ENCODE results near the gene PRKAR1B. TPM values are rescaled to one million over a fixed set of nuclear protein-coding genes. Genes with fewer than 3 reads are reported as not detected.

The PRKAR1B gene
- total RNA-seq, 1 donor from 2014 or later, result 19.3 TPM

DNA sequence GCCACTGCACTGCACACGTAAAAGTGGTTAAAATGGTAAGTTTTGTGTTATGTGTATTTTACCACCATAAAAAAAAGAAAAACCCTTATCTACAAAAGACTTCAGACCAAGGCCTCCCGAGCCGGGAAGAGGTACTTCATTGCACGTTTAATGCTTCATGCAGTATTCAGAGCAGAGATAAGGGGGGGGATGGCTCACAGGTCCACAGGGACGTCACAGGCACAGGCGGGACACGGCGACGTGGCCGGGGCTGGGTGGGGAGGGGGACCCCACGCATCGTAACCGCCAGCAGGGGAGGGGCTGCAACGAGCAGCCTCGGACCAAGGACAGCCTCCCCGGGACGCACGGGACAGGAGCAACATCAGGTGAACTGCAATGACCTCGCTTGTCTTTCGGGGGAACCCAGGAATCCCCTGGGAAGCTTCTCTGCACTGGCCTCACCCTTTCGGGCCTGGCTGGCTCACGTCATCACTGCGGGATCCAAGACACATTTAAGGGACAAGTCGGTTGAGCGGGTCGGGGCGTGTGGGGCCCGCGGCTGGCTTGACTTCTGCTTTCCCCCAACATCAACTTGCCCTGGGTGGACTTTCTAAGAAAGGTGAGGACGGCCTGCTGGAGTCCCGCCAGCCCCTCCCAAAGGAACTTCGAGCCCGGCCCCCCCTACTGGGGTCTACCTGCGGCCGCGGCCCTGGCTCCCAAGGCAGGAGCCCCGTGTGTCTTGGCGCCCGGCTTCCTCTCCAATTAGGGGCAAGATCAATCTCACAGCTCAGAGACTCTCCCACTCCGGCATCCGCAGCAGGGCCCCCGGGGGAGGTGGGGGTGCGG, 177.8 kb downstream of the PRKAR1B start:
- Histone ChIP-seq H3K27me3 (ENCODE audit: control insufficient read depth in 3 of 3, insufficient read depth in 3 of 3, low read length in 3 of 3) (peaks cover 0 to 5% (median 0%) of the 10 kb centered on the region in 3 donors), H3K9ac (ENCODE audit: low read depth in 1 of 3, low read length in 3 of 3) (no peak overlapping the region), H3K4me3 (ENCODE audit: low read length in 3 of 3) (no peak overlapping the region), H3K36me3 (ENCODE audit: control insufficient read depth in 3 of 3, insufficient read depth in 3 of 3, low read length in 3 of 3) (peaks cover 0 to 2% (median 0%) of the 10 kb centered on the region in 3 donors), H3K4me1 (ENCODE audit: control insufficient read depth in 3 of 3, insufficient read depth in 3 of 3, low read length in 3 of 3) (peaks cover 0 to 5% (median 0%) of the 10 kb centered on the region in 3 donors), H3K9me3 (ENCODE audit: control insufficient read depth in 3 of 3, low read length in 3 of 3) (no peaks in the 10 kb centered on the region), H3K27ac (ENCODE audit: low read depth, low read length) (no peak overlapping the region)

DNA sequence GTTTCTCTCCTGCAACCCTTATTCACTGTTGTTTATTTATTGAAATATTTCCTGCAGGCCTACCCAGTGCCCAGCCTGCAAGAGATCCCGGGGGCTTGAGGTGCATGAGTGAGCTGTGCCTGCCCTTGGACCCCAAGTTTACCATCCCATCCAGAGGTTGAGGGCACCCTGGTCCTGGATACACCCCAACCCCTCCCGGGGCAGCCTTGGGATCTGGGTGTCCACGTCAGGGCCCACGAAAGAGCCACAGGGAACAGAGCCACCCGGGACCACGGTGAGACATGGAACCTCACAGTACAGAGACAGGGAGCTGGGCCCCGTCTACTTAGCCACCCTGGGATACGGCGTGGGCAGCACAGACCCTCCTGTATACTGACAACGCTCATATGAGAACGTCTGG, 178.7 kb downstream of the PRKAR1B start:
- Histone ChIP-seq H3K36me3 (ENCODE audit: control insufficient read depth in 3 of 3, insufficient read depth in 3 of 3, low read length in 3 of 3) (peaks cover 0 to 2% (median 0%) of the 10 kb centered on the region in 3 donors), H3K4me1 (ENCODE audit: control insufficient read depth in 3 of 3, insufficient read depth in 3 of 3, low read length in 3 of 3) (peaks cover 0 to 5% (median 0%) of the 10 kb centered on the region in 3 donors), H3K4me3 (ENCODE audit: low read length in 3 of 3) (no peak overlapping the region), H3K27me3 (ENCODE audit: control insufficient read depth in 3 of 3, insufficient read depth in 3 of 3, low read length in 3 of 3) (peaks cover 0 to 3% (median 0%) of the 10 kb centered on the region in 3 donors), H3K9ac (ENCODE audit: low read depth in 1 of 3, low read length in 3 of 3) (no peak overlapping the region), H3K27ac (ENCODE audit: low read depth, low read length) (no peak overlapping the region), H3K9me3 (ENCODE audit: control insufficient read depth in 3 of 3, low read length in 3 of 3) (no peaks in the 10 kb centered on the region)

GRCh38 chr7:545470-545869, 181.6 kb downstream of the PRKAR1B start:
- H3K4me3 ChIP-seq (ENCODE audit: low read length in 3 of 3), result no peak overlapping the region
- H3K9ac ChIP-seq (ENCODE audit: low read depth in 1 of 3, low read length in 3 of 3), result no peak overlapping the region
- no peak overlapping the region for H3K27ac ChIP-seq (ENCODE audit: low read depth, low read length)
- peaks cover 5 to 7% (median 6%) of the 10 kb centered on the region in 3 donors for H3K4me1 ChIP-seq (ENCODE audit: control insufficient read depth in 3 of 3, insufficient read depth in 3 of 3, low read length in 3 of 3)
- H3K36me3 ChIP-seq (ENCODE audit: control insufficient read depth in 3 of 3, insufficient read depth in 3 of 3, low read length in 3 of 3), result peaks cover 0 to 2% (median 0%) of the 10 kb centered on the region in 3 donors
- H3K27me3 ChIP-seq (ENCODE audit: control insufficient read depth in 3 of 3, insufficient read depth in 3 of 3, low read length in 3 of 3), result peaks cover 0 to 3% (median 0%) of the 10 kb centered on the region in 3 donors
- no peaks in the 10 kb centered on the region for H3K9me3 ChIP-seq (ENCODE audit: control insufficient read depth in 3 of 3, low read length in 3 of 3)

- Histone ChIP-seq H3K4me3 (ENCODE audit: low read length in 3 of 3) (no peak overlapping the region), H3K9ac (ENCODE audit: low read depth in 1 of 3, low read length in 3 of 3) (no peak overlapping the region), H3K27ac (ENCODE audit: low read depth, low read length) (no peak overlapping the region), H3K27me3 (ENCODE audit: control insufficient read depth in 3 of 3, insufficient read depth in 3 of 3, low read length in 3 of 3) (peaks cover 0 to 3% (median 0%) of the 10 kb centered on the region in 3 donors), H3K4me1 (ENCODE audit: control insufficient read depth in 3 of 3, insufficient read depth in 3 of 3, low read length in 3 of 3) (peaks cover 5 to 7% (median 6%) of the 10 kb centered on the region in 3 donors), H3K9me3 (ENCODE audit: control insufficient read depth in 3 of 3, low read length in 3 of 3) (no peaks in the 10 kb centered on the region), H3K36me3 (ENCODE audit: control insufficient read depth in 3 of 3, insufficient read depth in 3 of 3, low read length in 3 of 3) (peaks cover 0 to 2% (median 0%) of the 10 kb centered on the region in 3 donors)
Measured at GRCh38 chr7:544338-545221, 182.5 kb downstream of the PRKAR1B start.

- Histone ChIP-seq H3K27ac (ENCODE audit: low read depth, low read length) (no peak overlapping the region), H3K36me3 (ENCODE audit: control insufficient read depth in 3 of 3, insufficient read depth in 3 of 3, low read length in 3 of 3) (peaks cover 0 to 1% (median 0%) of the 10 kb centered on the region in 3 donors), H3K4me1 (ENCODE audit: control insufficient read depth in 3 of 3, insufficient read depth in 3 of 3, low read length in 3 of 3) (peaks cover 5 to 7% (median 6%) of the 10 kb centered on the region in 3 donors), H3K9ac (ENCODE audit: low read depth in 1 of 3, low read length in 3 of 3) (no peak overlapping the region), H3K4me3 (ENCODE audit: low read length in 3 of 3) (no peak overlapping the region), H3K27me3 (ENCODE audit: control insufficient read depth in 3 of 3, insufficient read depth in 3 of 3, low read length in 3 of 3) (peaks cover 0 to 3% (median 0%) of the 10 kb centered on the region in 3 donors), H3K9me3 (ENCODE audit: control insufficient read depth in 3 of 3, low read length in 3 of 3) (no peaks in the 10 kb centered on the region)
Measured at GRCh38 chr7:543501-544337, 183.4 kb downstream of the PRKAR1B start.

DNA sequence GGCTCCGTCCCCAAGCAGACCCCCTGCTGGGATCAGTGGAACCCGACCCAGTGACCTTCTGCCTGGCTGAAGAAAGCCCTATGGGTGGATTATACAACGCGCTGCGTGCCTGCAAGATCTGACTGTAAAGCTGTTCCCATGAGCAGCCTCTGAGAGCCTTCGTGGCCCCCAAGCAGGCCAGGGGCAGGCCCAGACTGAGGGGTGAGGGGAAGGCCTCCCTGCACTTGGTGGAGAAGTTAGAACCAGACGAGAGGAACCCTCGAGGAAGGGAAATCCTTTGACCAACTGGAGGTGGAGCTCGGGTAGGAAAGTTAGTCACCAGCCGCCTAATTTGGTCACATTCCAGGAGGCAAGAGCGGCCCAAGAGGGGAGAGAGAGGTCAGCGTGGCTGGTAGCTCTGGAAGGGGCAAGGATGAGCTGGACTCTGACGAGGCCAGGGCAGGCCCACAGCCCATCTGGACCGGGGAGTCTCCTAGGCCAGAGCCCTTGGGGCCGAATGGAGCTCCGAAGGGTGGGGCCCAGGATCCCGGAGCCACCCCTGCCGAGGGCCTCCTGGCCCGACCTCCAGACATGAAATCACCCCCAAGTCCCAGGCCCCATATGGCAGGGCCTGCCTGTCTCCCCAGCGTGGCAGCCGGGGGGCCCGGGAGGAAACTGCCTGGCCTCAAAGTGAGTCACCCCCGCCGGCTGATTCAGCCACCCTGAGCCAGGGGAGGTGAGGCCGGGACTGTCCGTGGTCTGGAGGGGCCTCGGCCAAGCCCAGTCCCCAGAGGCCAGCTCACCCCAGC, 184.2 kb downstream of the PRKAR1B start:
- Histone ChIP-seq H3K27me3 (ENCODE audit: control insufficient read depth in 3 of 3, insufficient read depth in 3 of 3, low read length in 3 of 3) (peaks cover 0 to 3% (median 0%) of the 10 kb centered on the region in 3 donors), H3K27ac (ENCODE audit: low read depth, low read length) (no peak overlapping the region), H3K9ac (ENCODE audit: low read depth in 1 of 3, low read length in 3 of 3) (no peak overlapping the region), H3K9me3 (ENCODE audit: control insufficient read depth in 3 of 3, low read length in 3 of 3) (no peaks in the 10 kb centered on the region), H3K4me1 (ENCODE audit: control insufficient read depth in 3 of 3, insufficient read depth in 3 of 3, low read length in 3 of 3) (peaks cover 7 to 9% (median 9%) of the 10 kb centered on the region in 3 donors), H3K36me3 (ENCODE audit: control insufficient read depth in 3 of 3, insufficient read depth in 3 of 3, low read length in 3 of 3) (no peaks in the 10 kb centered on the region), H3K4me3 (ENCODE audit: low read length in 3 of 3) (no peak overlapping the region)

- no peaks in the 10 kb centered on the region for H3K36me3 ChIP-seq (ENCODE audit: control insufficient read depth in 3 of 3, insufficient read depth in 3 of 3, low read length in 3 of 3)
- H3K9me3 ChIP-seq (ENCODE audit: control insufficient read depth in 3 of 3, low read length in 3 of 3), result no peaks in the 10 kb centered on the region
- no peak overlapping the region for H3K27ac ChIP-seq (ENCODE audit: low read depth, low read length)
- H3K4me3 ChIP-seq (ENCODE audit: low read length in 3 of 3), result no peak overlapping the region
- no peak overlapping the region for H3K9ac ChIP-seq (ENCODE audit: low read depth in 1 of 3, low read length in 3 of 3)
- H3K4me1 ChIP-seq (ENCODE audit: control insufficient read depth in 3 of 3, insufficient read depth in 3 of 3, low read length in 3 of 3), result peaks cover 7 to 12% (median 9%) of the 10 kb centered on the region in 3 donors
- peaks cover 0 to 3% (median 0%) of the 10 kb centered on the region in 3 donors for H3K27me3 ChIP-seq (ENCODE audit: control insufficient read depth in 3 of 3, insufficient read depth in 3 of 3, low read length in 3 of 3)
Measured at GRCh38 chr7:542131-542712, 184.9 kb downstream of the PRKAR1B start.

- no peak overlapping the region for H3K9ac ChIP-seq (ENCODE audit: low read depth in 1 of 3, low read length in 3 of 3)
- no peaks in the 10 kb centered on the region for H3K9me3 ChIP-seq (ENCODE audit: control insufficient read depth in 3 of 3, low read length in 3 of 3)
- no peak overlapping the region for H3K27ac ChIP-seq (ENCODE audit: low read depth, low read length)
- peaks cover 0 to 3% (median 0%) of the 10 kb centered on the region in 3 donors for H3K27me3 ChIP-seq (ENCODE audit: control insufficient read depth in 3 of 3, insufficient read depth in 3 of 3, low read length in 3 of 3)
- no peak overlapping the region for H3K4me3 ChIP-seq (ENCODE audit: low read length in 3 of 3)
- peaks cover 7 to 12% (median 9%) of the 10 kb centered on the region in 3 donors for H3K4me1 ChIP-seq (ENCODE audit: control insufficient read depth in 3 of 3, insufficient read depth in 3 of 3, low read length in 3 of 3)
- no peaks in the 10 kb centered on the region for H3K36me3 ChIP-seq (ENCODE audit: control insufficient read depth in 3 of 3, insufficient read depth in 3 of 3, low read length in 3 of 3)
Measured at GRCh38 chr7:541661-542060, 185.4 kb downstream of the PRKAR1B start.
